ENCODE results near the gene DCX. TPM values are rescaled to one million over a fixed set of nuclear protein-coding genes. Genes with fewer than 3 reads are reported as not detected.

The DCX gene
- total RNA-seq, 1 donor from 2014 or later, result 0.26 TPM

GRCh38 chrX:111340054-111340453 lies 71.9 kb downstream of the DCX start:
- H3K4me3 Mint-ChIP-seq (ENCODE audit: unreplicated experiment), result no peak overlapping the region
- TF ChIP-seq CTCF (IDR thresholded peaks at IDR 0.05; ENCODE audit: unreplicated experiment), result no peak
- no peaks in the 10 kb centered on the region for H3K9me3 Mint-ChIP-seq (ENCODE audit: unreplicated experiment)
- no peak for DNase-seq (ENCODE audit: low spot score)
- H3K27ac Mint-ChIP-seq (ENCODE audit: unreplicated experiment), result no peak overlapping the region
- H3K36me3 Mint-ChIP-seq (ENCODE audit: low read depth, unreplicated experiment), result no peaks in the 10 kb centered on the region
- no peaks in the 10 kb centered on the region for H3K27me3 Mint-ChIP-seq (ENCODE audit: unreplicated experiment)
- H3K4me1 Mint-ChIP-seq (ENCODE audit: unreplicated experiment), result no peaks in the 10 kb centered on the region

DNA sequence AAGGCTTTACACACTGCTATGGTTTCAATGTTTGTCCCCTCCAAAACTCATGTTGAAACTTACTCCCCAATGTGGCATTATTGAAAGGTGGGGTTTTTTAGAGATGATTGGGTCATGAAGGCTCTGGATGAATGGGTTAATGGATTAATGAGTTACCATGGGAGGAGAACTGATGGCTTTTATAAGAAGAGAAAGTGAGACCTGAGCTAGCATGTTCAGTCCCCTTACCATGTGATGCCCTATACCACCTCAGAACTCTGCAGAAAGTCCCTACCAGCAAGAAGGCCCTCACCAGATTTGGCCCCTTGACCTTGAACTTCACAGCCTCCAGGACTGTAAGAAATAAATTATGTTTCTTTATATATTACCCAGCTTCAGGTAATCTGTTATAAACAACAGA lies 72.8 kb downstream of the DCX start:
- Mint-ChIP-seq H3K27ac (ENCODE audit: unreplicated experiment) (no peak overlapping the region), H3K27me3 (ENCODE audit: unreplicated experiment) (no peaks in the 10 kb centered on the region), H3K4me3 (ENCODE audit: unreplicated experiment) (no peak overlapping the region), H3K36me3 (ENCODE audit: low read depth, unreplicated experiment) (no peaks in the 10 kb centered on the region), H3K9me3 (ENCODE audit: unreplicated experiment) (no peaks in the 10 kb centered on the region), H3K4me1 (ENCODE audit: unreplicated experiment) (no peaks in the 10 kb centered on the region)
- DNase-seq (ENCODE audit: low spot score), result no peak
- no peak for TF ChIP-seq CTCF (IDR thresholded peaks at IDR 0.05; ENCODE audit: unreplicated experiment)

DNA sequence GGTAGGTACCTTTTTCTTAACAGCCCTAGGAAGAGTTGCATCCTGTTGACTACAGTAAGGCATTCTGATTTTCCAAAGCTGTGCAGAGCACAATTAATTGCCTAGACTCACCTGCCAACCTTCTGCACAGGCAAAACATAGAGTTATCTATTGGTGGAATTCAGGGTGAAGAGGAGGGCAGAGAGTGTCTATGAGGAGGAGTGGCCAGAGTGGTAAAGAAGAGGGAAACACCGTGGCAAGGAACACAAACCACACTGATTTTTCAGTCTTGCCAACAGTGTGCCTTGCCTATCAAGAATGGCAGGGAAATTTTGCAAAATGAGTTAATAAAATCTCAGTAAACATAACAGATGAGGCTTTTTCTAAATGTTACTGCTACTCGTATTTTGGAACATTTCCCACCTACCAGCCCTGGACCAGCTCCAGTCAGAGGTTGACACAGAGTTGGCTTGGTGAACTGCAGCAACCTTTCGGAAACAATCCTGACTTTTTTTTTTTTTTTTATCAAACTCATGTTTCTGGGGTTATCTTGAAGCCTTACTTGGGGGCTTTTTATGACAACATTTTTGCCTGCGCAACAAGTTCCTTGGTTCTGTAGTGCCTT lies 73.8 kb downstream of the DCX start:
- H3K9me3 Mint-ChIP-seq (ENCODE audit: unreplicated experiment), result no peaks in the 10 kb centered on the region
- no peaks in the 10 kb centered on the region for H3K27me3 Mint-ChIP-seq (ENCODE audit: unreplicated experiment)
- no peaks in the 10 kb centered on the region for H3K36me3 Mint-ChIP-seq (ENCODE audit: low read depth, unreplicated experiment)
- DNase-seq (ENCODE audit: low spot score), result no peak
- H3K4me1 Mint-ChIP-seq (ENCODE audit: unreplicated experiment), result no peaks in the 10 kb centered on the region
- TF ChIP-seq CTCF (IDR thresholded peaks at IDR 0.05; ENCODE audit: unreplicated experiment), result no peak
- no peak overlapping the region for H3K4me3 Mint-ChIP-seq (ENCODE audit: unreplicated experiment)
- no peak overlapping the region for H3K27ac Mint-ChIP-seq (ENCODE audit: unreplicated experiment)

DNA sequence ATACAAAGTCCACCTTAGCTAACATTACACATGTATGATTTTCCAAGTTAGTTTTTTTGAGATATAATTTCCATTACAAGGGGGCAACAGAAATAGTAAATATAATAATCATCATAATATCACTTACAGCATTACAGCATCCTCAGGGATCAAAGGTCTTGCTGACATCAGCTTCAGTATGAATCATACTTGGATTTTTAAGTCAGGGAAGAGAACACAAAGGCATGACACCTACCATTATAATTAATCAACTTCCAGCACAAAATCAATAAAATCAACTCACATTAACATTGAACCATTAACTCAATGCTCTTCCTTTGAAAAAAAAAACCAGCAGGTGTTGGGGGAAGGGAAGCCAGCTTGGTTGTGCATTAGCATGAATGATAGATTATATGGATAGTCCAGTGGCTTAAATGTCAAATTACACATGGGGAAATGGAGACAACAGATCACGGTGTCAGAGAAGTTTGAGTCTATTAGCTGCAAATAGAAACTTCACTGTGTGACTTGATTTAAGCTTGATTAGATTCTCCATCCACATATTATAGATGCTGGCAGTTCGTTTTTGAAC lies 74.8 kb downstream of the DCX start:
- Mint-ChIP-seq H3K9me3 (ENCODE audit: unreplicated experiment) (no peaks in the 10 kb centered on the region), H3K27ac (ENCODE audit: unreplicated experiment) (no peak overlapping the region), H3K27me3 (ENCODE audit: unreplicated experiment) (no peaks in the 10 kb centered on the region), H3K36me3 (ENCODE audit: low read depth, unreplicated experiment) (no peaks in the 10 kb centered on the region), H3K4me1 (ENCODE audit: unreplicated experiment) (no peaks in the 10 kb centered on the region), H3K4me3 (ENCODE audit: unreplicated experiment) (no peak overlapping the region)
- TF ChIP-seq CTCF (IDR thresholded peaks at IDR 0.05; ENCODE audit: unreplicated experiment), result no peak
- no peak for DNase-seq (ENCODE audit: low spot score)

- Mint-ChIP-seq H3K9me3 (ENCODE audit: unreplicated experiment) (no peaks in the 10 kb centered on the region), H3K4me1 (ENCODE audit: unreplicated experiment) (no peaks in the 10 kb centered on the region), H3K27me3 (ENCODE audit: unreplicated experiment) (no peaks in the 10 kb centered on the region), H3K36me3 (ENCODE audit: low read depth, unreplicated experiment) (no peaks in the 10 kb centered on the region), H3K27ac (ENCODE audit: unreplicated experiment) (no peak overlapping the region), H3K4me3 (ENCODE audit: unreplicated experiment) (no peak overlapping the region)
- no peak for DNase-seq (ENCODE audit: low spot score)
- no peak for TF ChIP-seq CTCF (IDR thresholded peaks at IDR 0.05; ENCODE audit: unreplicated experiment)
Observed at GRCh38 chrX:111336141-111336540, 75.9 kb downstream of the DCX start.
